Ishikawa (cell line): Measurements from ENCODE around the gene EFCAB5.

Source experiments
- EP300 ChIP-seq: IDR thresholded peaks from 2 replicates; pipeline ENCODE4 v1.6.1; 2012; ENCODE audit warnings: borderline replicate concordance
- TF ChIP-seq, protein P1 (sequence below): IDR thresholded peaks from 2 replicates; pipeline ENCODE4 v1.6.1; 2012

DNA sequence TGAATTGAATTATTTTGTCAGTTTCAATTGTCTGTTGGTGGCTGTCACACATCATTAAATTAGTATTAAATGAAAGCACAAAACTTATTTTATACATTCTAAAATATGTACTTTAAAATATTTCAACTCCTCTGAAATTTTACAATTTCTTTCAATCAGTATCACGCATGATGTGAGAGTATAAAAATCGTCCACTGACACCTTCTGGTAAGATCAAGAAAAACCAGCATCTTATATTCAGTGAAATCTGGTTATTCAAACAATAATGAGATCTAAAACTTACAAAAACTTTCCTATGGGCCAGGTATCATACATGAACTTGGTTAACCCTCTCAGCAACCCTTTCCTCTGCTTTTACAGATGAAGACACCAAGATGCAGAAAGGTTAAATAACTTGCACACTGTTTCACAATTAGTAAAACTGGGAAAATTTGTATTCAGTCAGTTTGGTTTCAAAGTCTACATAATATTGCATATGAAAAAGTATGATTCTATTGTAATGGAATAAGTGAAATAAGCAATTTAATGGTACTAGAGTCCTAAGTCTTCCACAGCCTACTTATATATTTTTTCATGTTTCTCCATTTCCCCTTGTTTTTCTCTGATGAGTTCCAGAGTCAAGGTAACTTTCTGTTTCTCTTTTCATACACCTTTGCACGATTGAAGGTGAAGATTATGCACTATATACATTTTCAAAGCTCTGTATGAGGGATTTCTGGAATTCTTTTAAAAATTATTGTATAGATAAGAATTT is 58.7 kb downstream of the EFCAB5 start:
- no peak for TF ChIP-seq EP300
- TF ChIP-seq, protein P1, sequence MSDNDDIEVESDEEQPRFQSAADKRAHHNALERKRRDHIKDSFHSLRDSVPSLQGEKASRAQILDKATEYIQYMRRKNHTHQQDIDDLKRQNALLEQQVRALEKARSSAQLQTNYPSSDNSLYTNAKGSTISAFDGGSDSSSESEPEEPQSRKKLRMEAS, result no peak
